HG02642 (cell line): ENCODE data around the gene AVPR1B.
"Not testable (repeated sequence)": the region's sequence is repeated elsewhere in the genome, so short reads cannot be mapped to it uniquely, and the experiment has no call there.

ENCODE experiments used
- ATAC-seq: cut with Tn5 transposase; IDR thresholded peaks from one replicate; pipeline ENCODE4 v1.9.1; 2021; ENCODE audit warnings: mild to moderate bottlenecking; ENCODE audit not compliant: unreplicated experiment, poor library complexity

The AVPR1B gene

GRCh38 chr1:206087091-206087490 is 30.1 kb downstream of the AVPR1B start:
- no peak for ATAC-seq

GRCh38 chr1:206083750-206084149 is 33.4 kb downstream of the AVPR1B start:
- no peak for ATAC-seq

DNA sequence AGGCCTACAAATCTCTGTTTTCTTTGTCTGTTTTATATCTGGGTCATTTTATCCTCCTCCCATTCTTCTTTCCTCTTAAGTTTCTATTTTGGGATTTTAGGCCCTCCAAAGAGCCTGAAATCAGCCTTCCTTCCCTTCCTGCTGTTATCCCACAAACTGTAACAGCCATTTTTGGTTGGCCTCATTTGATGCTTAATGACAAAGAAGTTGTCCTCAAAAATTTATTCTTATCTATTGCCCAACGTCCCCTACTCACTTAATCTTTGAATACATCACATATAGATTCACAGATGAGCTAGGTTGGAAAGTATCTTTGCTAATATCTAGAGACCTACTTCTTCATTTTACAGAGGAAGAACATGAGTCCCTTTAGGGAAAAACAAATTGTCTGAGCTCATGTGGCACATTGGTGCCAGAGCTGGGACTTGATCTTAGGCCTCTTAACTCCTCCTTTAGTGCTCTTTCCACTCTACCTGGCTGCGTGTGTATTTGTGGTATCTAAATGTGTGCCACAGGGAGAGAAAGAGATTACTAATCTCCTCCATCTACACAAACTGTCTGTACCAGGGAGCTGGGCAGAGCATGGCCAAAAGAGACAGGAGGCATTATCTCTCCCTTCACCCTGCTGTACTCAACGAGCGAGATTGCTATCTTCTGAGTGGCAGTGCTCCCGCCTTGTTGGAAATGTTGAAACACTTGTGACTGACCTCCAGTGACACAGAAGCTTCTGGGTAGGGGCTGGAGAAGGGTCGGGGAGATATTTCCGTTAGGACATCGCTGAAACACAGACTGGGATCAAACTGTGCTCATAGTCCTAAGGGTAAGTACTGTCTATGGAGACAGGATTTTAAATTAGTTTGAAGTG is 34.1 kb downstream of the AVPR1B start:
- ATAC-seq = no peak

DNA sequence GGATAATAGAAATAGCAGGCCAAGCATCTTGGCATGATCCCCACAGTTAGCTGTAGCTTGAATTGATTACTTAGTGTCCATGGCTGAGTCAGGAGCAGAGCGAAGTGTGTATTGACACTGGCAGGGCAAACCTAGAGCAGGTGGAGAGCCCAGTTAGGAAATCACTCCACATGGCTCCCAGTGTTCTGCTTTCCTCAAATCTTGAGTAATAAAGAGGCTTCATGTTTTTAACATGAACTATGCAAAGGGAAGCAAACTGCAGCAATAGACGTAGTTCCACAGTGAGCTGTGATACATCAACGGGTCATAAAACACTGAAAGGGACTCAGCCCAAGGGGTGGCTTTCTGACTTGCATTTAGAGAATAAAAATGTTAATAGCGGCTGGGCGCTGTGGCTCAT is 35.3 kb downstream of the AVPR1B start:
- ATAC-seq = no peak

DNA sequence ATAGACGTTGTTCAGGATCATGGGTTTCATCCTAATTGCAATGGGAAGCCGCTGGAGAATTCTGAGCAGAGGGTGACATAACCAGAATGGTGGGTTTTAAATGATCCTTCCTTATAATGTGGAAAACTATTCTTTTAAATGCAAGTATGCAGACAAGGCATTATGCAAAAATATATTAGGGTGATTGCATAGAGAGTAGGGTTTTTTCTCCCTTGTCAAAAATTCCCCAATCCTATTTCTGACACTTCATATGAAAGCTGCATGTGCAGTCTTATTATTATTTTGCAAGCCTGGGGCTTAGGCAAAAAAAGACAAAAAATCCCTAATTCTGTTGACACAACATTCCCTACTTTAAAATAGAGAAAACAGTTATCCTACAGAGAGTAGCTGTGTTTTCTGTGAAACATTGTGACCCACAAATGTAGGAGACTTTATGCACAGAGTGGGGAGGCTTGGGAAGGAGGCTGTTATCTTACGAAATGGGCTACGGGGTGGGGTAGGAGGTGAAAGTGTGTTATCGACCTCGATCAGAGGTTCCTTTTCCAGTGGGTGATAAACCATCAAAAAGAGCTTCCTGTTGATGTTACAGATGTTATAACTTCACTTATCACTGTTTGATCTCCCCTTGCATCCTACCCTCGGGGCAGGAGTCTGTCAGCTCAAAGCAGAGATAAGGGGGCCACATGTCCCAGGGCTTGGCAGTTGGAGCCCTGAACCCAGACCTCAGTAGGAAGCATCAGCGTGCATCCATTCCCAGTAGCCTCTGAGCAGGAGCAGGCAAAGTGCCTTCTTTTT is 37.0 kb downstream of the AVPR1B start:
- no peak for ATAC-seq

- ATAC-seq = no peak
Measured at GRCh38 chr1:206079135-206079534, 38.1 kb downstream of the AVPR1B start.

GRCh38 chr1:206075786-206076755 is 41.1 kb downstream of the AVPR1B start:
- no peak for ATAC-seq

DNA sequence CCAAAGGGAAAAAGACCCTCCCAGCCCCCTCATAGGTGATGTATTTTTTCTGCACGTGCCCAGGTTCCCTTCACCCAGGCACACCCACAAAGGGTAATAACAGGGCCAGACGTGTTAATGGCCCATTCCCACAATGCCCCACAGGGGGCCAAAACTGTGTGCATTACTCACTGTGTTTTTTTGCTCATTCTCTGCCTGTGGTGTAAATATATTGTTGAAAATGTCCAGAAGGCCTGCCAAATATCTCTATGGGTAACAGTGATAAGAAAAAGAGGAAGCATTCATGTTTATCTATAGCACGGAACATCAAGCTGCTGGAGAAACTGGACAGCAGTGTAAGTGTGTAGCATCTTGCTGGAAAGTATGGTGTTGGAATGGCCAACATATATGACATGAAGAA is 42.3 kb downstream of the AVPR1B start:
- ATAC-seq = no peak

DNA sequence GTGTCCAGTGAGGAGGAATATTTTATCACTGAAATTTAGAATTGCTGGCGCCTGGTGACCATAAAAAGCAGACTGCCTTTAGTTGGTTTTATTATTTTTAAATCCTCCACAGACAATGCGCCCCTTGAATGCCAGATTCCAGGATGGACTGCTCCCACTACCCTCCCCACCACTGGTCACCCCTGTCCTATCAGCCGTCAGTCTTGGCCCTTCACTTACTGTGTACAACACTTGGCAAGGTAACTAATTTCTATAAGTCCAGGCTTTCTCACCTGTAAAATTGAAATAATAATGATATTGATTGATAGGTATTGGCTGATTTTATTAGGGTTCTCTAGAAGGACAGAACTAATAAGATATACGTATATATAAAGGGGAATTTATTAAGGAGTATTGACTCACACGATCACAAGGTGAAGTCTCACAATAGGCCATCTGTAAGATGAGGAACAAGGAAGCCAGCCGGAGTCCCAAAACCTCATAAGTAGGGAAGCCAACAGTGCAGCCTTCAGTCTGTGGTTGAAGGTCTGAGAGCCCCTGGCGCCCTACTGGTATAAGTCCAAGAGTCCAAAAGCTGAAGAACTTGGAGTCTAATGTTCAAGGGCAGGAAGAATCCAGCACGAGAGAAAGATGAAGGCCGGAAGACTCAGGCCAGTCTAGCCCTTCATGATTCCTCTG is 46.4 kb downstream of the AVPR1B start:
- ATAC-seq = no peak

DNA sequence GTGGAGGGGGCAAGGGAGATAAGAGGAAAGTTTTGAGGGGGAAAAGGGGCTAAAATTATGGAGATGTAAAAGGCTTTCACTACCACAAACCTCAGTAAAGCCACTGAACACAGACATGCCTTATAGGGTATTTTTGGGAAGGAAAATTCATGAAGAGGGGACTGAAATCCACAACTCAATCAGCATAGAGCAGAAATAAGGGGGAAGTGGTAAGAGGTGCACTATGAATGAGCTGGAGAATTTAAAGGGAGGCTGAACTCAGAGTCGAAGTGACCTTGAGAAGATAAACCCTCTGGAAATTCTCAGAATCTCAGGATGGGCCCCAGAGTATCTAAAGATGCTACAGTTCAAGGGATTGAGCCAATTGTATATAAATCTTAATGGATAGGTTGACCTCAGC is 48.9 kb downstream of the AVPR1B start:
- ATAC-seq = no peak

GRCh38 chr1:206067486-206068227 is 49.5 kb downstream of the AVPR1B start:
- ATAC-seq = no peak

DNA sequence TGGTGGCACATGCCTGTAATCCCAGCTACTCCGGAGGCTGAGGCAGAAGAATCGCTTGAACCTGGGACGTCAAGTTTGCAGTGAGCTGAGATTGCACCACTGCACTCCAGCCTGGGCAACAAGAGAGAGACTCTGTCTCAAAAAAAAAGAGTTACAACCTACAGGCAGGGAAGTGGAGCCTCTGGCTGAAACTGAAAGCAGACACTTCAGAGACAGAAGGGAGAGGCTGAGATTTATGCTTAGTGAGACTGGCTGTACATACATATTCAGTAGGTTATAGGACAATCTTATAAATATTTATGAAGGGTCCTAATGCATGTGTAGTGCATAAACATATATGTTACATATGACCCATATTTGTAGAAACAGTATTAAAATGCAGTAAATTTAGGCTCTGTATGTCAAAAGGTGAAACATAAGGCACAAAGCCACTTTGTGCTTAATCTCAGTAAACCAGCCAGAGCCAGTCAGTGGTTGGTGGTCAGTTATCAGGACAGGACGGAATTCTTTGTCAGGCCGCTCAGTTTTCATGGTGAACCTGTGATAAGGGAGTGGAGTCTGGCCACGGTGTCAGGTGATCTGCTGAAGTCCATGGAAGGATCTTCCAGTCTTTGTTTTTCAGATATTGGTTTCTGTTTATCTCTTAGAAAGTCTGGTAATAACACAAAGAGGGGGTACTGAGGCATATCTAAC is 50.6 kb downstream of the AVPR1B start:
- peak; percentile 86 for ATAC-seq

- no peak for ATAC-seq
Measured at GRCh38 chr1:206065547-206066145, 51.5 kb downstream of the AVPR1B start.

GRCh38 chr1:206064501-206064900 is 52.7 kb downstream of the AVPR1B start:
- ATAC-seq = not testable (repeated sequence)

DNA sequence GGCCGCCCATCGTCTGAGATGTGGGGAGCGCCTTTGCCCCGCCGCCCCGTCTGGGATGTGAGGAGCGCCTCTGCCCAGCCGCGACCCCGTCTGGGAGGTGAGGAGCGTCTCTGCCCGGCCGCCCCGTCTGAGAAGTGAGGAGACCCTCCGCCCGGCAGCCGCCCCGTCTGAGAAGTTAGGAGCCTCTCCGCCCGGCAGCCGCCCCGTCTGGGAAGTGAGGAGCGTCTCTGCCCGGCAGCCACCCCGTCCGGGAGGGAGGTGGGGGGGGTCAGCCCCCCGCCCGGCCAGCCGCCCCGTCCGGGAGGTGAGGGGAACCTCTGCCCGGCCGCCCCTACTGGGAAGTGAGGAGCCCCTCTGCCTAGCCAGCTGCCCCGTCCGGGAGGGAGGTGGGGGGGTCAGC is 53.2 kb downstream of the AVPR1B start:
- ATAC-seq = not testable (repeated sequence)

DNA sequence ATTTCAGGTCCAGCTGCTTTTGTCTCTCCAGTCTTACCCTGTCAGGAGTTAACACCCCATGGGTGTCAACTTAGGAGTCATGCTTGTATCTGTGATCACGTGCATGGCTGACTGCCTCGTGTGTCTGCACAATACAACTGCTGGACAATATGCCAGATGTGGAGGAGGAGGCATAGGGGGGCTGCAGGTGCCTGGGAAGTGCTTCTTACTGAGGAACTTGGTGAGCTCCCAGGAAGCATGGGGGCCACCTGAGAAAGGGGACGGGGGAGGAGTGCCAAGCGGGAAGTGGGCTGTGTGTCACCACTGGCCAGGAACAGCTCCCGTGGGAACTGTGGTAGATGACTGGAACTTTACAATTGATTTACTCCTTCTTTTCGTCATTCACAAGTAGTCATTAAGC is 54.7 kb downstream of the AVPR1B start:
- ATAC-seq = no peak

DNA sequence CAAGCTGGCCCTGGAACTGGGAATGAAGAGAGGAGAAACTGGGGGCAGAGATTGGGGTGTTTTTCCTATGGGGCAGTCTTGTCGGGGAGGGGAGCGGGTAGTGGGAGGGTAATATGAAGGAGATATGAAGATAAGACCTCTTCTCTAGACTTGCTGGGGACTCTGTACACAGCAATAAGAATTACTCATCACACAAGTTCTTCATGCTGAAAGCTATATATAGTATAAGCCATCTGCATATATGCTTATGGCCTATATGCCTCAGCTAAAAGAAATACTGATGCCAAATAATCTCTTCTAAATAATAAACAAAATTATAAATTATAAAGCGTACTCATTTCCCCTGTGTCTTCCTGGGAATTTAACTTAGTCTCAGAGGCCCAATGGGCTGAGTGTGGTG is 56.3 kb downstream of the AVPR1B start:
- no peak for ATAC-seq
